K562 (cell line): ENCODE data around the gene BCO1. TPM values are rescaled to one million over a fixed set of nuclear protein-coding genes. Genes with fewer than 3 reads are reported as not detected.

Experiments used
- ATAC-seq: fragments of 200-7000 bp; cut with Tn5 transposase; 3 replicates; pipeline ENCODE4 v1.9.1; 2020; ENCODE audit warnings: moderate library complexity
- BruUV-seq: library from RNA; stranded (reverse); fragments of 400-500 nt; replicated peaks from 2 replicates; lab custom pipeline; 2021; lab: Mats Ljungman, UMichigan
- CTCF ChIA-PET: fragments of 300-600 bp; formaldehyde crosslinking; extraction: SDS; loops from one replicate; lab custom pipeline; 2021; ENCODE audit warnings: low intra/inter-chr PET ratio; lab: Yijun Ruan, JAX
- POLR2A ChIA-PET: fragments of 300-600, 350-650 bp; sonication (Branson Sonifier 250); formaldehyde crosslinking; extraction: SDS; loops from one replicate; lab custom pipeline; 2021; ENCODE audit warnings: antibody characterized with exemption, inconsistent platforms; lab: Yijun Ruan, JAX
- DNase-seq, 4 experiments: peaks; one replicate each; pipeline versions ENCODE4 v3.0.0 to v3.0.0-alpha.2; 2011 to 2018; ENCODE audit warnings: low spot score in 3 of 4, mixed read lengths in 3 of 4; ENCODE audit errors: extremely low read depth in 1 of 4
- FAIRE-seq: peaks from 2 replicates; lab custom pipeline; 2011; peaks lifted over from hg19 to GRCh38; lab: Jason Lieb, UNC
- H2AFZ ChIP-seq: 2 replicates; pipeline ENCODE4 v1.6.0; 2011; ENCODE audit warnings: low read depth, low read length, control low read depth, inconsistent platforms
- H3K27ac ChIP-seq: fragments of 200-600 bp; 3 replicates; pipeline ENCODE4 v1.8.0; 2011; ENCODE audit warnings: low read depth, mild to moderate bottlenecking, control low read depth, inconsistent platforms, low read length, moderate library complexity, mixed read lengths; ENCODE audit errors: extremely low read depth
- H3K27me3 ChIP-seq, 2 experiments: fragments of 300-600 bp in 1 of 2; 2 replicates in 1 of 2; 3 replicates in 1 of 2; pipeline versions ENCODE4 v1.6.0 to v1.8.0; 2011; ENCODE audit warnings: inconsistent platforms in 2 of 2, low read length in 2 of 2, mild to moderate bottlenecking in 1 of 2, mixed read lengths in 1 of 2, moderate library complexity in 1 of 2; ENCODE audit not compliant: control insufficient read depth in 2 of 2, insufficient read depth in 2 of 2
- H3K36me3 ChIP-seq: fragments of 300-600 bp; 3 replicates; pipeline ENCODE4 v1.8.0; 2011; ENCODE audit warnings: mild to moderate bottlenecking, low read length, inconsistent platforms; ENCODE audit not compliant: control insufficient read depth, insufficient read depth
- H3K4me1 ChIP-seq, 2 experiments: fragments of 200-600 bp in 1 of 2; replicated peaks in 1 of 2; 2 replicates in 1 of 2; 3 replicates in 1 of 2; pipeline versions ENCODE4 v1.5.1 to v1.8.0; 2011; ENCODE audit warnings: inconsistent platforms in 2 of 2, low read length in 2 of 2, mild to moderate bottlenecking in 1 of 2, mixed read lengths in 1 of 2, moderate library complexity in 1 of 2; ENCODE audit not compliant: control insufficient read depth in 2 of 2, insufficient read depth in 2 of 2
- H3K4me2 ChIP-seq: 2 replicates; pipeline ENCODE4 v1.6.1; 2011; ENCODE audit warnings: low read length, control low read depth, inconsistent platforms, mixed read lengths; ENCODE audit not compliant: insufficient read depth
- H3K4me3 ChIP-seq: fragments of 200-600 bp; sonication (generic), shearing (Covaris generic); 2 replicates; pipeline ENCODE4 v1.5.1; 2016; ENCODE audit warnings: control low read depth, inconsistent platforms
- H3K79me2 ChIP-seq: fragments of 200-600 bp; 3 replicates; pipeline ENCODE4 v1.8.0; 2011; ENCODE audit warnings: low read length, inconsistent platforms; ENCODE audit not compliant: control insufficient read depth, insufficient read depth
- H3K9ac ChIP-seq, 2 experiments: 2 replicates each; pipeline versions ENCODE4 v1.6.0 to v1.6.1; 2011; ENCODE audit warnings: low read depth in 2 of 2, low read length in 2 of 2, control low read depth in 1 of 2, inconsistent platforms in 1 of 2, mild to moderate bottlenecking in 1 of 2, mixed read lengths in 1 of 2; ENCODE audit not compliant: insufficient read depth in 1 of 2
- H3K9me1 ChIP-seq: one replicate; pipeline ENCODE4 v1.6.0; 2011; ENCODE audit warnings: inconsistent platforms, mild to moderate bottlenecking, low read length, moderate library complexity; ENCODE audit not compliant: control insufficient read depth, insufficient read depth
- H3K9me3 ChIP-seq: replicated peaks from 2 replicates; pipeline ENCODE4 v1.5.1; 2011; ENCODE audit warnings: low read depth, low read length, inconsistent platforms; ENCODE audit not compliant: control insufficient read depth, insufficient read depth
- H4K20me1 ChIP-seq: replicated peaks from 2 replicates; pipeline ENCODE4 v1.6.1; 2011; ENCODE audit warnings: low read length, inconsistent platforms, mixed read lengths; ENCODE audit not compliant: control insufficient read depth, insufficient read depth
- CBFA2T2 ChIP-seq: fragments of 450-650 bp; conservative IDR thresholded peaks from 2 replicates; pipeline ENCODE4 v1.6.1; 2017; ENCODE audit warnings: mild to moderate bottlenecking
- GATA2 ChIP-seq: sonication (generic); formaldehyde crosslinking; IDR thresholded peaks from 2 replicates; pipeline ENCODE4 v1.4.0; 2020; ENCODE audit warnings: mild to moderate bottlenecking, missing genetic modification reagents
- ILF3 ChIP-seq: fragments of 450-650 bp; IDR thresholded peaks from 2 replicates; pipeline ENCODE4 v1.6.1; 2018; ENCODE audit warnings: antibody characterized with exemption, mild to moderate bottlenecking, moderate library complexity, borderline replicate concordance
- L3MBTL2 ChIP-seq: fragments of 450-650 bp; IDR thresholded peaks from 2 replicates; pipeline ENCODE4 v1.6.1; 2016; ENCODE audit warnings: mild to moderate bottlenecking, moderate library complexity
- MEIS2 ChIP-seq: fragments of 450-650 bp; IDR thresholded peaks from 2 replicates; pipeline ENCODE4 v1.6.1; 2014; ENCODE audit warnings: mild to moderate bottlenecking; ENCODE audit not compliant: partially characterized antibody
- NCOA1 ChIP-seq: fragments of 450-650 bp; IDR thresholded peaks from 2 replicates; pipeline ENCODE4 v1.6.1; 2016; ENCODE audit warnings: low read depth
- NCOA2 ChIP-seq, 2 experiments: fragments of 450-650 bp; IDR thresholded peaks; 2 replicates each; pipeline ENCODE4 v1.6.1; 2018; ENCODE audit warnings: mild to moderate bottlenecking in 2 of 2, moderate library complexity in 1 of 2; ENCODE audit not compliant: partially characterized antibody in 2 of 2
- PBX2 ChIP-seq, 2 experiments: IDR thresholded peaks in 1 of 2; conservative IDR thresholded peaks in 1 of 2; 2 replicates each; pipeline ENCODE4 v1.6.1; 2016; ENCODE audit warnings: low read depth in 2 of 2, mild to moderate bottlenecking in 1 of 2, missing compliant biosample characterization in 1 of 2, missing genetic modification characterization in 1 of 2, moderate library complexity in 1 of 2
- POLR2AphosphoS5 ChIP-seq: IDR thresholded peaks from 2 replicates; pipeline ENCODE4 v1.6.1; 2011; ENCODE audit warnings: mild to moderate bottlenecking, low read depth, low read length, moderate library complexity; ENCODE audit not compliant: control insufficient read depth, insufficient read depth
- SIRT6 ChIP-seq: IDR thresholded peaks from one replicate; pipeline ENCODE4 v1.6.1; 2012; ENCODE audit warnings: low read depth, mild to moderate bottlenecking, control low read depth, inconsistent platforms, low read length, moderate library complexity
- SMARCA4 ChIP-seq: fragments of 450-650 bp; IDR thresholded peaks from 2 replicates; pipeline ENCODE4 v1.6.1; 2016
- TAL1 ChIP-seq: fragments of 450-650 bp; IDR thresholded peaks from 2 replicates; pipeline ENCODE4 v1.6.1; 2016; ENCODE audit warnings: mild to moderate bottlenecking
- WHSC1 ChIP-seq: IDR thresholded peaks from one replicate; pipeline ENCODE4 v1.6.1; 2012; ENCODE audit warnings: low read length, control low read depth, inconsistent platforms
- ZNF133 ChIP-seq: fragments of 250-450 bp; sonication (Bioruptor Pico); IDR thresholded peaks from 2 replicates; pipeline ENCODE4 v1.4.0; 2020; ENCODE audit warnings: mild to moderate bottlenecking
- WGBS: fragments of 100-300 bp; shearing (Covaris generic); methylation state at CpG from one replicate; pipeline ENCODE4 v1.1.6; 2016; ENCODE audit warnings: low coverage, mixed read lengths; ENCODE audit not compliant: insufficient coverage; ENCODE audit errors: missing lambda C conversion rate; 5-methylcytosine and 5-hydroxymethylcytosine counted together
- in situ Hi-C: fragments of 300-500 bp; cut with MboI; formaldehyde crosslinking; loops from 4 replicates; pipeline ENCODE4 v1.15.0; 2018; ENCODE audit warnings: inconsistent platforms, mixed read lengths
- intact Hi-C: fragments of 100-400 bp; cut with micrococcal nuclease; formaldehyde crosslinking; loops from 2 replicates; pipeline ENCODE4 v1.14.2; 2022
- polyA plus RNA-seq, 8 experiments: library from polyadenylated mRNA; depleted of rRNA in 4 of 8; stranded (reverse) in 5 of 8; unstranded in 3 of 8; fragments of >200 nt; fragmentation: Nextera tagmentation in 2 of 8; fragmentation: Illumina TruSeq in 1 of 8; extraction: Ambion mirVana in 2 of 8; extraction: Trizol in 1 of 8; gene quantifications; 2 replicates each; pipeline versions ENCODE4 v1.2.1 to v1.2.3, GENCODE V29; 2011 to 2014; ENCODE audit warnings: inconsistent platforms in 1 of 8, missing spikeins in 1 of 8
- total RNA-seq, 7 experiments: library from RNA; depleted of rRNA in 6 of 7; stranded (reverse); fragments of >200 nt in 6 of 7; fragmentation: Illumina TruSeq in 2 of 7; extraction: Trizol in 2 of 7; gene quantifications; 2 replicates each; pipeline versions ENCODE4 v1.2.1 to v1.2.3, GENCODE V29; 2011 to 2021; ENCODE audit warnings: low replicate concordance in 1 of 7
- TF ChIP-seq, protein P1 (sequence below): fragments of 450-650 bp; IDR thresholded peaks from 2 replicates; pipeline ENCODE4 v1.6.1; 2018; ENCODE audit not compliant: partially characterized antibody

The BCO1 gene
- total and polyA plus RNA-seq, 9 of the 15 experiments (the other 6 are each of a cell fraction or from before 2014, with no cell fraction given): not detected

DNA sequence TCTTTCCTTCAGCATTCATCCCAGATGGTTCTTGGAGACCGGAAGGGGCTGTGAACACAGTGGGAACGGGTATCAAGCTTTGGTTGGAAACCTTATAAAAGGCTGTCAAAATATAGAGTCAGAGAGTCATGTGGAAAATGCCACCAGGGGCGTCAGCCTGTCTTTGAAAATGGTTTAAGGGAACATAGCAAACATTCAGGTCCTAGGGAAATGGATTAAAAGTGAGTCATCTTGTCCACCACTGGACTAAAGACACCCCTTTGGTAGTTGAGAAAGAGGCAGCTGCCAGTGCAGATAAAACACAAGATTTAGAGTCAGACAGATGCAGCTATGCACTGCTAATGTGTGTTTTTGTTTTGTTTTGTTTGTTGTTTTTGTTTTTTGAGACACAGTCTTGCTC, 47.8 kb upstream of the BCO1 start:
- Histone ChIP-seq H3K27me3 (peaks cover 20 to 39% of the 10 kb centered on the region in 2 experiments), H3K9me3 (no peaks in the 10 kb centered on the region), H3K4me3 (no peak overlapping the region), H3K4me2 (no peak overlapping the region), H3K9me1 (no peaks in the 10 kb centered on the region), H3K9ac (no peak overlapping the region), H4K20me1 (peaks cover 5% of the 10 kb centered on the region; the same call in 1 of the 2 replicates), H2AFZ (no peak overlapping the region), H3K79me2 (no peaks in the 10 kb centered on the region), H3K4me1 (peaks cover 6 to 10% of the 10 kb centered on the region in 2 experiments; a peak in 3 of 5 replicates), H3K27ac (no peak overlapping the region), H3K36me3 (no peaks in the 10 kb centered on the region)
- in situ Hi-C loops: no loop called here
- CTCF ChIA-PET: no interaction called here
- POLR2A ChIA-PET: interaction anchor here (0.6 to 1.0 kb wide), 3 partner anchors 8 to 20 kb away, joined by 3 to 4 read pairs (median 3); no protein-coding TSS in a partner anchor
- ATAC-seq: peak; percentile 32; the same call in 1 of the 3 replicates
- BruUV-seq: no TSS peak
- DNase-seq: peak in 1 of 4 experiments; percentile 14
- FAIRE-seq: peak; percentile 63
- intact Hi-C loops: no loop called here
- 10% methylated on average over 3 of the region's 3 CpGs for WGBS
- TF ChIP-seq ILF3: no peak
- no peak for TF ChIP-seq NCOA2 (IDR thresholded peaks at IDR 0.05; ENCODE audit: partially characterized antibody in 2 of 2)
- peak; percentile 23; the same call in 1 of the 2 replicates for TF ChIP-seq CBFA2T2
- no peak for TF ChIP-seq ZNF133
- TF ChIP-seq, protein P1, sequence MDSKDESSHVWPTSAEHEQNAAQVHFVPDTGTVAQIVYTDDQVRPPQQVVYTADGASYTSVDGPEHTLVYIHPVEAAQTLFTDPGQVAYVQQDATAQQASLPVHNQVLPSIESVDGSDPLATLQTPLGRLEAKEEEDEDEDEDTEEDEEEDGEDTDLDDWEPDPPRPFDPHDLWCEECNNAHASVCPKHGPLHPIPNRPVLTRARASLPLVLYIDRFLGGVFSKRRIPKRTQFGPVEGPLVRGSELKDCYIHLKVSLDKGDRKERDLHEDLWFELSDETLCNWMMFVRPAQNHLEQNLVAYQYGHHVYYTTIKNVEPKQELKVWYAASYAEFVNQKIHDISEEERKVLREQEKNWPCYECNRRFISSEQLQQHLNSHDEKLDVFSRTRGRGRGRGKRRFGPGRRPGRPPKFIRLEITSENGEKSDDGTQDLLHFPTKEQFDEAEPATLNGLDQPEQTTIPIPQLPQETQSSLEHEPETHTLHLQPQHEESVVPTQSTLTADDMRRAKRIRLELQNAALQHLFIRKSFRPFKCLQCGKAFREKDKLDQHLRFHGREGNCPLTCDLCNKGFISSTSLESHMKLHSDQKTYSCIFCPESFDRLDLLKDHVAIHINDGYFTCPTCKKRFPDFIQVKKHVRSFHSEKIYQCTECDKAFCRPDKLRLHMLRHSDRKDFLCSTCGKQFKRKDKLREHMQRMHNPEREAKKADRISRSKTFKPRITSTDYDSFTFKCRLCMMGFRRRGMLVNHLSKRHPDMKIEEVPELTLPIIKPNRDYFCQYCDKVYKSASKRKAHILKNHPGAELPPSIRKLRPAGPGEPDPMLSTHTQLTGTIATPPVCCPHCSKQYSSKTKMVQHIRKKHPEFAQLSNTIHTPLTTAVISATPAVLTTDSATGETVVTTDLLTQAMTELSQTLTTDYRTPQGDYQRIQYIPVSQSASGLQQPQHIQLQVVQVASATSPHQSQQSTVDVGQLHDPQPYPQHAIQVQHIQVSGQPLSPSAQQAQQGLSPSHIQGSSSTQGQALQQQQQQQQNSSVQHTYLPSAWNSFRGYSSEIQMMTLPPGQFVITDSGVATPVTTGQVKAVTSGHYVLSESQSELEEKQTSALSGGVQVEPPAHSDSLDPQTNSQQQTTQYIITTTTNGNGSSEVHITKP: peak; percentile 19
- no peak for TF ChIP-seq NCOA1
- peak; percentile 35; the same call in 1 of the 2 replicates for TF ChIP-seq SMARCA4
- no peak for TF ChIP-seq L3MBTL2
- TF ChIP-seq POLR2AphosphoS5: no peak
- peak; percentile 38; the same call in 1 of the 2 replicates for TF ChIP-seq GATA2 (CRISPR knock-in tag)
- TF ChIP-seq SIRT6: no peak
- peak; percentile 23; the same call in 1 of the 2 replicates for TF ChIP-seq TAL1
- no peak for TF ChIP-seq PBX2 (CRISPR knock-in tag; IDR thresholded peaks at IDR 0.05; ENCODE audit: low read depth)
- peak; percentile 53; the same call in 1 of the 2 replicates for TF ChIP-seq PBX2 (tag; conservative IDR thresholded peaks at IDR 0.05; ENCODE audit: low read depth)
- TF ChIP-seq WHSC1: no peak
- TF ChIP-seq MEIS2: peak; percentile 61
